NCI-H1417 (cell line): ENCODE data around the gene COL28A1.
"Not testable (repeated sequence)": the region's sequence is repeated elsewhere in the genome, so short reads cannot be mapped to it uniquely, and the experiment has no call there.

Experiments used
- DNase-seq, 3 experiments: peaks; one replicate each; lab custom pipeline; 2025; lab: John Stamatoyannopoulos, UW

The COL28A1 gene

DNA sequence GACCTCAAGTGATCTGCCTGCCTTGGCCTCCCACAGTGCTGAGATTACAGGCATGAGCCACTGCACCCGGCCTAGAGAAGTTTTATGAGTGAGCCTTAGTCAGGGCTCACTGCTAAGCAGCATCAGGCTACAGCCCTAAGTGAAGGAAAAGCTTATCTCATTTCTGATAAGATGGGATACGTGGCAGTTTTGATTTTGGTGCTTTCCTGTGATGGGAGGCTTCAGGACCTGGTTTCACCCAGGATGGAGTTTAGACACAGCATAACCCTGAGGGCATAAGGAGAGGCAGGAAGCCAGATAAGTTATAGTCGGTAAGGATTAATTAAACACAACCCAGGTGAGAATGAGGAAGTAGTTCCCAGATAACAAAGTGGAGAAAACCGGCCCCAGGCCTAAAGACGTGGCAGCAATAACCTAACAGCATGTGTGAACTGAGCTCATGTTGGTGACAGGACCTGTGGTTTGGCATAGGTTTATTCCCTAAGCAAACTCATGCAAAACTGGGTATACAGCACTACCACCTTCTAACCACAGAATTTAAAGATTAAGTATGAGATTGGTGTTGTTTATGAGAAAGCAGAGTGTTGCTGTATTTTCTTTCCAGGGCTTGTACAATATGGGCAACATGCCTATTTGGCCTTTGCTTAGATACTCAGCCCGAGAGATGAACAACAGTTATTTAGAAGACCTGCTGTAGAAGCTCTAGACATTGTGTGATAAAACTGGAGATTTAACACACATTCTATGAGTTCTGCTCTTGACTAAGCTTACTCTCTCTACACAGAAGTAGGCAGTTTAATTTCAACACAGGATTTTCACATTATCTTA lies 119.4 kb downstream of the COL28A1 start:
- DNase-seq: peak in 2 of 3 experiments; percentile 28 to 60

DNA sequence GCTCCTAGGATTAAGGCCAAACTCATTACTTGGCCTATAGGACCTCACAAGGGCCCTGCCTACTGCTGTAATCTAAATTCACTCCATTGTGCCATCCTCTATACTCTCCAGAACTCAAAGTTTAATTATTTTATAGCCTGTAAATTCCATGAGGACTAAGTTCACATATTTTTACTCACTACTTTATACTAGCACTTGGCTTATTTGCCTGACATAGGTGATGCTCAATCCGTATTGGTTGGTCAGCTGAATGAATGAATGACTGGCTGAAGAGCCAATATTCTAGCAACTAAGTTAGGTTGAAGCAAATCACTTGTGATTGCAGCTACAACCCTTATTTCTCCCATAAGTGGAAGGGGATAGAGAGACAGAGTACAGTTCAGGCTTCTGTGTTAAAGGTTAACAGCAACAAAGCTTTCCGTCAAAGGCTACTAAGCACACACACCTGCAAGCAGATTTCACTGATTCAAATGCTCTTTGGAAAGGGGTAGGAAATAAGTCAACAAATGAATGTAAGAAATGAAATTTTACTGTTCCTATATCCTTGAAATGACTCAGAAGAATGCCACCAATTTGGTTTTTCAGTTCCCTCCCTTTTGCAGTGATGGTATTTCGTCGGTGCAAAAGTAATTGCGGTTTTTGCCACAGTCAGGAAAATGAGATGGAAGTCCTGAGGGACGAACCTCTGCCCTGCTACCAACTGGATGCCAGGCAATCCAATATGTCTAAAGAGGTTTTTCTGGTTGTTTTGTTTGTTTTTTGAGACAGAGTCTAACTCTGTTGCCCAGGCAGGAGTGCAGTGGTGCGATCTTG lies 120.7 kb downstream of the COL28A1 start:
- no peak for DNase-seq

DNA sequence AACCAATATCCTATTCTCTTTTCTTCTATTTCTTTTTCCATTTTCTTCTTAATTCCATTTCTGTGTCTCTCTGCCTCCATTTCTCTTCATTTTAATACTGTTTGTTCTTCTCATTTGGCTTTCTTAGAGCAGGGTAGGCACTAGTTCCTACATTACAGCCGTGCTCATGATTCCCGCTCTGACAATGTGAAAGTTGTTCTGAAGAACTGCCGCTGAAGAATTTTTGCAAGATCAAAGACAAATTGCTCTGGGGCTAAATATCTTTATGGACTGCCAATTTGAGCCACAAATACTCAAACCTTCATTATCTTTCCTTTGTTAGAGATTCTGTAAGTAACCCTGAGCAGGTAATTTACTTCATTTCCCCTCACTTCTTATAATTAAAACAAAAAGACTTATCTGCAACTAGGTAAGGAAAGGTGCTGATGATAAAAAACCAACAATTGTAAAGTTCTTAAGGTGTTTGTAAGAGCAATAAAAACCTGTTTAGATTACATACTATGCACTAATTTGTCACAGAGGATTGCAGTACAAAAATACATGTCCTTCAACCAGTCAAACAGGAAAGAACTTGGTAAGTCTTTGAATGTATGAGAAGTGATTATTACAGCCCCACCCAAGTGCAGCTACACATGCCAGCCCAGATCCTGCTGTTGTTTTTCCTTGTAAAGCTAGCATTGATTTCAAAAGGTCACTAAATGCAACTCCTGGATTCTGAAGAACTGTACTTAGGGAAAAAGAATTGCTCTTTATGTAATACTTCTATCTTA lies 127.5 kb downstream of the COL28A1 start:
- DNase-seq: peak in 1 of 3 experiments; percentile 10

DNA sequence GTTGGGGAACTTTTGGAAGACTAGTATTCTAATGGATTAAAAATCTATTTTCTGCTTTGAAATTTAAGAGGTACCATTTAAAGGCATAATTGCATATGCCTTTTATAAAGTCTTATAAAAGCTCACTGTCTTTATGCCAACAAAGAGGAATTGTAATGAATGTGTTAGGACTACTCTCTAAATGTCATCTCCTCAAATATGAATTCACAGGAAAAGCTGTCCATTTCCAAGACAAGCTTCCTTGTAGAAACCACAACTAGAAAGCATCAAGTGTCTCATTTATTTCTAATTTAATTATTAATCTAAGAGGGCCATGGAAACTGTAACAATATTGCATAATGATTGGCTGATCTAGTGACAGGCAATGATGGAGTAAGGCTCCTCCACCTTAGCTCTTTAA lies 130.2 kb downstream of the COL28A1 start:
- DNase-seq: no peak

DNA sequence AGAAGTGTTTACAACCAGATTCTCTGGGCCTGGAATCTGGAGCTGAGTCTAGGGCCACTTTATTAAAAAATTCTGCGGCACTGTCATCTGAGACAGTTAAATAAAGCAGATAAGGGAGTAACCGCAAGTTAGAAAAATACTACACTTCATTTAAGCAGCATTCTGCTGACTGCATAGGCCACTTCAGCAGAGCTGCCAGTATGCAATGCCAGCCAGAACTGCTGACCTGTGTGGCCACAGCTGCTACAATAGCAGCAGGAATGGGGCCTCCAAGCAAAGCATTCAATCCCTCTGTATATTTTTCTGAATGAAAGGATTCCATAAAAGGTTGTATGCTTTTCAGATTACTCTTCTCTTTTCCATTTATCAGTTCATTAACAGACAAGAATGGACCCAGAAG lies 136.0 kb downstream of the COL28A1 start:
- DNase-seq: no peak

DNA sequence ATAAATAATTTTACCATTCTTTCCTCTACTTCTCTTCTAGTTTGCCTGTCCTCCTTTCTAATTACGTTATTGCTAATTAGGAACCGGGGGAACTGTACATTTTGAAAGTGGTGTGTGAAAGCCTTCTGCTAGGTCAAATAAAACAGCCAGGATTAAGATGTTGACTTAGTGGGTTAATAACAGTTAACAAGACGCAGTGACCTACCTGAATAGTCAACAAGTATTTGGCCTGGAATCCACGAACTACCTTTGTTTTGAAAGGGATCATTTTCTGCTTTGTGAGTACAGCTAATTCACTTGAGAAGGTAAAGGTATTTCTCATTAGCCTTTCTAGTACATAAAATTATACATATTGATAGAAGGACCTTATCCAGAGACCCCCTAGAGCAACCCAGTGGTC lies 139.9 kb downstream of the COL28A1 start:
- peak in 2 of 3 experiments; percentile 12 to 55 for DNase-seq

DNA sequence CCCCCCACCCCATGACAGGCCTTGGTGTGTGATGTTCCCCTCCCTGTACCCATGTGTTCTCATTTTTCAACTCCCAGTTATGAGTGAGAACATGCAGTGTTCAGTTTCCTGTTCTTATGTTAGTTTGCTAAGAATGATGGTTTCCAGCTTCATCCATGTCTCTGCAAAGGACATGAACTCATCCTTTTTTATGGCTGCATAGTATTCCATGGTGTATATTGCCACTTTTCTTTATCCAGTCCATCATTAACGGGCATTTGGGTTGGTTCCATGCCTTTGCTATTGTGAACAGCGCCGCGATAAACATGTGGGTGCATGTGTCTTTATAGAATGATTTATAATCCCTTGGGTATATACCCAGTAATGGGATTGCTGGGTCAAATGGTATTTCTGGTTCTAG lies 147.5 kb downstream of the COL28A1 start:
- not testable (repeated sequence) for DNase-seq

DNA sequence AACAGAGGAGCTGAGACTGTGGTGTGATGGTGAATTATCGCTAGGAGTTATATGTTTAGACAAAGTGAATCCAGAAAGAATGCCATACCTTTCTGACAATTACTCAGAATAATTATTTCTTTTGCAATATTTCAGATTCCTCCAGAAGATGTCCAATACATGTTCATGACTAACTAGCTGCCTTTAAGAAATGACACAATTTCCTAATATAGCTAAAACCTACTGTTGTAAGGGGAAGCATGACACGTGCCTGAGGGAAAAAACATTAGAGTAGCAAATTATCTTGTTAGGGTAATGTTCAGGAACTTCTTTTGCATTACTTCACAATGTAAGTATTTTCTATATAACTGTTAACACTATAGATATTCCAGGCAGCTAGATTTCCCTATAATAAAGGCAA lies 150.3 kb downstream of the COL28A1 start:
- DNase-seq: no peak

DNA sequence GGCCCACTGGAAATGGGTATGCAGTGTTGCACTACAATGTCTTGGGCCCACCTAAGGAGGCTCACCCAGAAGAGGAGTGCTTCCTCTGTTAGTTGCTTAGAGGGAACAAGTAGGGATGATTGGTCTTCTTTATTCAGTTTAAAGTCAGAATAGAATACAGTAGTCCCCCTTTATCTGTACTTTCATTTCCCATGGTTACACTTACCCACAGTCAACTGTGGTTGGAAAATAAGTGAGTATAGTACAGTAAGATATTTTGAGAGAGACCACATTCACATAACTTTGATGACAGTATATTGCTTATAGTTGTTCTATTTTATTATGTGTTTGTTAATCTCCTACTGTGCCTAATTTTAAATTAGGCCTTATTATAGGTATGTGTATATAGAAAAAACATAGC lies 151.4 kb downstream of the COL28A1 start:
- no peak for DNase-seq

DNA sequence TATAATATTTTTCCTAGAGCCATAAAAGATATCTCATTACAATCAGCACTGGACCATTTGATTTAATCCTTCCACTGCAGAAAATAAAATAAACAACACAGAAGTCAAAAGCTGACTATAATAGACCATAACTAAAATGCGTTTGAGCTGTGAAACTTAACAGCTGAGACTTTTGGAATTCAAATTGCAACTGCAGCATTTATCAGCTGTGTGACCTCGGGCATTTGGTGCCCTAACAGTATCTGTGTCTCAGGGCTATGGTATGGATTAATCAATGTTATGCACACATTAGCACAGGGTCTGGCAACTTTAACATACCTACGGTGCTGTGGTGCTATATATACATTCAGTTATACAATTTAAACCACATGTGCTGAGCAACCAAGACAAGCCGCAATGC lies 160.1 kb downstream of the COL28A1 start:
- DNase-seq: no peak

DNA sequence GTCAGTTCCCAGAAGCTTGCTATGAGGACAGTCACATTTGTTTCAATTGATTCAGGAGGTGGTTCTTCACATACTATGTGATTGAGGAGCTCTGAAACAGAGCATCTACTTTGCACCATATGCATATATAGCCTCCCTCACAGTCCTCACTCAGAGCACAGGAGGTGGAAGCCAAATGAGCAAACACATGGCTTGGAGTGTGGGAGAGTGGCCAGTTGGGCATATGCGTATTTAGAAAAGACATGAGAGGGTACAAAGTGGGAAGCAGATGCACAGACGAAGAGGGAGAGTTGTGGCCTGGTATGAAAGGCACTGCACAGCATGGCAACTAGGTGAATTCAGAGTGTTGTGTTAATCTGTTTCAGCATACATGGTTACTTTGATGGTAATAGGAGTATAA lies 165.6 kb downstream of the COL28A1 start:
- DNase-seq: no peak

DNA sequence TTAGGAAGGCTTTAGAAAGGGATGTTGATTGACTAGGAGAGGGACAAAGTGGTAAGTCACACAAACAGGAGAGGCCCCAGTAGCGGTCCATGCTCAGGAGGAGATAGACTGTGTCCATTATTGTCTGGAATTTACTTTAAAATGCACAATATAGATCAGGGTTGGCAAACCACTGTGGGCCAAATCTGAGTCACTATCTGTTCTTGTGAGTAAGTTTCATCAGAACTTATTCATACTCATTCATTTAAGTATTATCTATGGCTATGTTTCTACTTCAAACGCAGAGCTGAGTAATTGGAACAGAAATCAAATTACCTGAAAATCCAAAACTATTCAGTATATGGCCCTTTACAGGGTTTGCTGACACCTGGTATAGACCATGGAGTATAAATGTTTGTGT lies 166.5 kb downstream of the COL28A1 start:
- no peak for DNase-seq

DNA sequence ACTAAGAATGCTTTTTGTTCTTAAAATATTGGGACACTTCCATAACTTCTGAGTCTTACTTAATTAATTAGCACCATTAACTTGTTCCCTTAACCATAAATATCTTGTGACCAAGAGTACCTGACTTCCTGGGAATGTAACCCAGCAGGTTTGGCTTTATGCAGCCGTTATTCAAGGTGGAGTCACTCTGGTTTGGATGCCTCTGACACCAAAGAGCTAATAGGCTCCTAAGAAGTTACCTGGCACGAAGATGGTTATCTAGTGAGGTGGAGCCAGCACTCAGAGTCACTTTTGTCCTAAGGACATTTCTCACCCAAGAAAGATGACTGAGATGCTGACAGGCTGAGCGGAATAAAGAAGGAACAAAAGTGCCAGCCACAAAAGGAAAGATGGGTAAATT lies 181.0 kb downstream of the COL28A1 start:
- DNase-seq: no peak

DNA sequence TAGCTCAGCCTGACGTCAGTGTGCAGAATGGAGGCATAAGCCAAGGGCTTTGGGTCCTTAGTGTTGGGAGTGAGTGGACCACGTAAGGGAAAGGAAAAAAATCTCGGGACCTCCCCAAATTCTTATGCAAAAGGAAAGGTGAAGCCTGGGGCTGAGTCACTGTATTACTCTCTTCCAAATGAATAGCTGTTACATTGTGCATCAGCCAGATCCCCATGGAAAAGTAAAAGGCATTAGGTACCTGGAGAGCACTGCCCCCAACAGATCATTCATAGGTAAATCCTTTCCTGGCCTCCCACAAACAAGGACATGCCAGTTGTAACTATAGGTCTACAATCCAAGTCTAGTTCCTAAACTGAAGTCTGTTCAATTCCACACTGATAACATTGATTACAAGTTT lies 182.8 kb downstream of the COL28A1 start:
- DNase-seq: peak in 1 of 3 experiments; percentile 11

DNA sequence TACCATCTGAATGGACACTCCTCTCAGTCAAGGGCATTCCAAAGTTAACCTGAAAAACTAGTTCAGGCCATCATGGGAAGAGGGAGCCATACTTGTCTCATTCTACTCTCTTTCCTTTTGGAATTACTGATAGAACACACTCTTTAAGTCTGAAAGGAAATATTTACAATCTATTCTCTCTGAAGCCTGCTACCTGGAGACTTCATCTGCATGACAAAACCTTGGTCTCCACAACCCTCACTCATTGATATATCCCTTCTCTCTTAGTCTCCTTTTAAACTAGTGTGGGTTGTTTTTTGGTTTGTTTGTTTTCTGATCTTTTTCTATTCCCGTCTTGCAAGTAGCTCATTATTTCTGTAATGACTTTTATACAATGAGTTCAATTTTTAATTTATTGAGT lies 183.8 kb downstream of the COL28A1 start:
- DNase-seq: no peak

DNA sequence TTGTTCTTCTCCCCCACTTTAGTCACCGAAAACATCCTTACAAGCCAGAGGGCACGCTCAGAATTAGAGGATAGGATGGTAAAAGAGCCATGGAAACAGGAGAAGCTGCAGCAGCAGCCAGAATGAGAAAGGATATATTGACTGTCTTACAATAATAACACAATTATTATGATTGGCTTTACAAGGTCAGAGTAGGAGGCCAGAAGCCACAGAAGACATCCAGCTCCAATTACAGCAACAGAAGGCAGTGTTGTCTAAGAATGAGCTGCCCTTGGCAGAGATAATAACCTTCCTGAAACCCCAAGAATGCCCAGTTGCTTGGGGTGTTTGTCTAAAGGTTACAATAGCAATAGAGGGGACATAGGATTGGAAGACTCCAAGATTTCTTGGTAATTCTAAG lies 184.5 kb downstream of the COL28A1 start:
- DNase-seq: no peak

DNA sequence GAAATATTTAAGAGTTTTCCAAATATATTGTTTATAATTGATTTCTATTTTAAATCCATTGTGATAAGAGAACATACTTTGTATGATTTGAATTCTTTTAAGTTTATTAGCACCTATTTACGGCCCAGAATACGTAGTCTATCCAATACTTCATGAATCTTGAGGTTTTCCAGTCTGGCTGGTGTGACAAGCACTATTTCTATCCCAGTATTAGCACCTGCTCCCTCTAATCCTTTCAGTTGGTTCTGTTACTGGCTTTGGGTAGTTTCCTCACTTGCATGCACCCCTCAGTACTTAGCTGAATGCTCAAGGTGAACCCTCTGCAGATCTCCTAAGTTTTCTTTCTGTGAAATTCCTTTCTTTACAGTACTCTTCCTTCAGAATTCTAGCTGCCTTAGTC lies 186.5 kb downstream of the COL28A1 start:
- no peak for DNase-seq

DNA sequence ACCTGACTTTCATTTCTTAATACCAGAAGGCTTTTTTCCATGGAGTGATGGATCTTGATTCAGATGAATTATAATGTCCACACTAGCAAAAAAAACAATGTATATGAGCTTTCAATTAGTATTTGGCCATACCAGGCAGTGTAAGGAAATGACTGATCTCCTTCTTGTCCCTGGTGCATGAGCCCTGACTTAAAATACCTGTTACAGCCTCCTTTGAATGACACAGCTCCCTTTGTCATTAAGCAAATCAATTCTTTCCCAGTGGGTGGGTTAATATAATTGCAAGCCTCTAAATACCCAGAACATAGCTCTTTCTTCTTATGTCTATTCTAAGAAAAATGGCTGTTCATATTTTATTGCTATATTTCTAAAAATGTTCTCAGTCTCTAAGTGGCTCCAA lies 188.6 kb downstream of the COL28A1 start:
- peak in 1 of 3 experiments; percentile 30 for DNase-seq

DNA sequence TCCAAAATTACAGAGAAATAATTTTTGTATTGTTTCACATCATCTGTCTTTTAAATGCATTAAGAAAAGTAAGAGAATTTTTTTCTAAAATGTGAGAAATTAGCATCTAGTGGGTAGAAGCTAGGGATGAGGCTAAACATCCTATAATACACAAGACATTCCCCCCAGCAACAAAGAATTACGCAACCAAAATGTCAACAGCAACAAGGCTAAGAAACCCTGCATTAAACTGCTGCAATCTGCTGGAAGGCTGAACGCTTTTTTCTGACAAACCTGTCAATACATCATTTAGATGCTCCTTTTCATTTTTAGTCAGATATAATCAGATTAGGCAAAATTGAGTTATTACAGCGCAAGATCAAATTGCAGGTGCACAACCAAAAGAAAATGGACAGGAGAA lies 191.1 kb downstream of the COL28A1 start:
- peak in 1 of 3 experiments; percentile 9 for DNase-seq

DNA sequence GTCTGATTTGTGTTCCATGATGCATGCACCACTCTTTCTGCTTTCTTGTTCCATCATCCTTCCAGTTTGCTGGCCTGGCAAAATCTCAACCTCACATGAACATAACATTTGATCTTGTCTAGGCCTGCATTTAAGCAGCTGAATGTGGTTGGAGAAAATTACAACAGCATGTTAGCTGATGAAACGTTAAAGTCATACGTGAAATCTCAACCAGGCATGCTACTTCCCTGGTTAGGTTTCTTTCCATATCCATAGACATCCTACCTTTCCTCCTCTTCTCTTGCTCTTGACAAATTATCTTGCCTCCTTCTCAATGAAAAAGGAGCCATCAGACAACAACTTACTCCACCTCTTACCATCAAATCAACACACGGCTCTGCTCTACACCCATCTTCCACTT lies 199.8 kb downstream of the COL28A1 start:
- no peak for DNase-seq

DNA sequence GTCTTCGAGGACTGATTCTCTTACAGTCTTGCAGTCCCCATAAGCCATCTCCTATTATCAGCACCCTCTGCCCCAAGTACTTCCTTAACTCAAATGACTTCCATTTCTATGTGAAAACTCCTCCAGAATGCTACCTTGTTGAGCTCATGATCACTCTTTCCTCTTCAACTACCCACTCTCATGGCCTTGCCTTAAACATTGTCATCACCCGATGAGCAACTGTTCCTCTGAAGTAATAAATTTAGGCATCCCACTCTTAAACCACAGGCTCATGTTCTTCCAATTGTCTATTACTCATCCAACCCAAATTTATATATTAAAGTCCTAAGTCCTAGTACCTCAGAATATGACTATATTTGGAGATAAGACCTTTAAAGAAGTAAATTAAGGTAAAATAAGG lies 200.5 kb downstream of the COL28A1 start:
- DNase-seq: no peak

DNA sequence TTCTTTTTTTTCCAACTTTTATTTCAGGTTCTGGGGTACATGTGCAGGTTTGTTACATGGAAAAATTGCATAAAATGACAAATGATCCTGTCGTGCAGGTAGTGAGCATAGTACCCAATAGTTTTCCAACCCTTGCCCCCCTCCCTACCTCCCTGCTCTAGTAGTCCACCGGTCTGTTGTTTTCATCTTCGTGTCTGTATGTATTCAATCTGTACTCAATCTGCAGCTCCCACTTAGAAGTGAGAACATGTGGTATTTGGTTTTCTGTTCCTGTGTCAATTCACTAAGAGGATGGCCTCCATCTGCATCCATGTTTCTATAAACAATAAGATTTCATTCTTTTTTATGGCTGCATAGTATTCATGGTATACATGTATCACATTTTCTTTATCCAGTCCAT lies 202.1 kb downstream of the COL28A1 start:
- DNase-seq: no peak

DNA sequence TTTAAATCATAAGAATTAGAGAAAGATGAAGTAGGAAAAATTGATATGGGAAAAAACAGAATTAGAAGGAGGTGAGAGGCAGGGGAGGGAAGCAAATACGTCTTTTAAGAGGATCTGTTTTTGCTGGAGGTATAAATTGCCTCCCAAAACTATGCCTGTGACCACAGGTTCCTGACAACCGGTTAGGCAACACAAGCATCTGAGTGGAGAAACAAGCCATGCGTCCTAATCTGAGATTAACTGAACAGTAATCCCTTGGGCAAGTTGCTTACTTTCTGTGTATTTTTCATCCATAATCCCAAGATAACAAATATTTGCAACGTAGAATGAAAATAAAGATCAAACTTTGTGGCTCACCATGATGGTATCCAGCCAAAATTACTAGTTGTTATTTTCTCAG lies 204.2 kb downstream of the COL28A1 start:
- no peak for DNase-seq
